GM18873 (cell line): Measurements from ENCODE around the gene RNF213.
"Not testable (repeated sequence)": the region's sequence is repeated elsewhere in the genome, so short reads cannot be mapped to it uniquely, and the experiment has no call there.

Source experiments
- ATAC-seq: cut with Tn5 transposase; IDR thresholded peaks from one replicate; pipeline ENCODE4 v1.9.1; 2021; ENCODE audit warnings: mild to moderate bottlenecking, moderate library complexity, moderate number of reproducible peaks; ENCODE audit not compliant: unreplicated experiment, low FRiP score

Gene RNF213

DNA sequence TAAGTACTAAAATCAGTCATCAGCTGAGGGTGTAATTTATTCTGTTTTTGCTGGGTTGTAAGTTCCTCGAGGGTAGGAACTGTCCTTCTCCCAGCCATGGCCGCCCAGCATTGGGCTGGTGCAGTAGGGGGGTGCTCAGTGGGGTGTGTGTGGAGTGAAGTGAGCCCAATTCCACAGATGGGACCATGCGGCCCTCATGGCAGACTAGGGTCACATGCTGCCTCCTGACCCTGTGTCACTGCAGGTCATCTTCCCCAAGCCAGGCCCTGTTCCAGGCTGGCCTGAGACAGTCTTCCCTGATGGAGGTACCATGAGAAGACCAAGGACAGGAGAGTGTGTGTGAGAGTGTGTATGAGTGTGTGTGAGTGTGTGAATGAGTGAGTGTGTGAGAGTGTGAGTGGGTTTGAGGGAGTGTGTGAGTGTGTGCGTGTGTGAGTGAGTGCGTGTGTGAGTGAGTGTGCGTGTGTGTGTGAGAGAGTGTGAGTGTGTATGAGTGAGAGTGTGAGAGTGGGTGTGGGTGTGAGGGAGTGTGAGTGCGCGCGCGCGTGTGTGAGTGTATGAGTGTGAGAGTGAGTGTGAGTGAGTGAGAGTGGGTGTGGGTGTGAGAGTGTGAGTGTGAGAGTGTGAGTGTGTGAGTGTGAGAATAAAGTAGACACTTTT is 36.7 kb upstream of the RNF213 start:
- ATAC-seq = no peak

DNA sequence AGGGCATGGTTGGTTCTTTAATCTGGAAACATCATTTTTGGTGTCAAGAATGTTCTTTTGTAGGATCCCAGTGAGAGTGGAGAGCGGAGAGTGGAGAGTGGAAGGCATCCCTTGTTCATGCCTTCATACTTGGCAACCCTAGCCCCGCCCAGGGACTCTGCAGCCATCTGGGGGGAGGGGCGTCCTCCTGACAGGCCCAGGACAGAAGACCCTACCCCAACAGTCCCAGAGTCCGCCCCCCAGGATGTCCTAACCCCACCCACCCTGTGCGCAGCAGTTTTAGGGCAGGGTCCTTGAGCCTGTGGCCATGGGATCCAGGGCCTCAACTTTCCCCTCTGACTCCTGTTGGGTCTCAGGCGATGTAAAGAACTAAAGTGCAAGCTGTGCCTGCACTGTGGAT is 36.0 kb upstream of the RNF213 start:
- ATAC-seq = no peak

DNA sequence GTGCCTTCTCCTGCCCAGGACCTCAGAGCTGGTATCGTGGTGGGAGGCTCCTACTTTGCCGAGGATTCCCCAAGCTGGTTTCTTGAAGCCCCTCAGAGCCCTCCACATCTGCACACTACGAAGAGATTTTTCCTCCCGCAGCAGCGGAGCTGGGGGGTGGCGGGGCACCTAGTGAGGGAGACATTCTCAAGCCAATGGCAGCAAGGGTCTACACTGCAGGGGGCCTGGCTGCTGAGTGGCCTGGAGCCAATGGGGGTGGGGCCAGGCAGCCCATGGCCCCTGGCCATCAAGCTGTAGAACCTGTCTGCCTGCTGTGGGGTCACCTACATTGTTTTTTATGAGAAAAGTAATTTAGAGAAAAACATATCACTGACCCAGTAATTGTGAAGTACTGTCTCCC is 35.4 kb upstream of the RNF213 start:
- no peak for ATAC-seq

GRCh38 chr17:80227156-80227555 is 33.5 kb upstream of the RNF213 start:
- ATAC-seq = no peak

DNA sequence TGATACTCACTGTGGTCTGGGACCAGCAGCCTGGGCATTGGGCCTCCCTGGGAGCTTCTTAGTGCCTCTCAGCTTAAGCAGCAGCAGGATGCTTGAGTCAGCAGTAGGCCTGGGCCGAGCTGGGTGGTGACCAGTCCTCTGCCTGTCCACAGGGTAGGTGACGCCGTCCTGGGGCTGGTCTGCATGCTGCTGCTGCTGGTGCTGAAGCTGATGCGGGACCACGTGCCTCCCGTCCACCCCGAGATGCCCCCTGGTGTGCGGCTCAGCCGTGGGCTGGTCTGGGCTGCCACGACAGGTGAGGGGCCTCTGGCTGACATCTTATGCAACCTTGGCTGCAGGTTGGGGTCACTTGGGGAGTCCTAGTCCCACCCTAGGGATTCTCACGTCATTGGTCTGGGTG is 33.0 kb upstream of the RNF213 start:
- no peak for ATAC-seq

GRCh38 chr17:80228477-80228876 is 32.2 kb upstream of the RNF213 start:
- ATAC-seq = no peak

- ATAC-seq = no peak
These were observed 31.6 kb upstream of the RNF213 start for GRCh38 chr17:80229011-80229410.

- no peak for ATAC-seq
These were observed 28.2 kb upstream of the RNF213 start for GRCh38 chr17:80232438-80232837.

GRCh38 chr17:80233202-80233601 is 27.4 kb upstream of the RNF213 start:
- ATAC-seq = no peak

DNA sequence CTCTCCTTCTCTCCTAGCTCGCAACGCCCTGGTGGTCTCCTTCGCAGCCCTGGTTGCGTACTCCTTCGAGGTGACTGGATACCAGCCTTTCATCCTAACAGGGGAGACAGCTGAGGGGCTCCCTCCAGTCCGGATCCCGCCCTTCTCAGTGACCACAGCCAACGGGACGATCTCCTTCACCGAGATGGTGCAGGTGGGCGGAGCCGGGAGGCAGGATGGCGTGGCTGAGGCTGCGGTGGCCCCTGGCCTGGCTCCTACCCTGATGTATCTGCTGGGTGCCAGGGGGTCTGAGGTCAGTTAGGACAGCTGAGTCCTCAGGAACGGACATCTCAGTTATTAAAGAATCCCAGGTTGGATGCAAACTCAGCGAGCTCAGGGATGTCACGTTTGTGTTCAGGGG is 23.7 kb upstream of the RNF213 start:
- ATAC-seq = no peak

DNA sequence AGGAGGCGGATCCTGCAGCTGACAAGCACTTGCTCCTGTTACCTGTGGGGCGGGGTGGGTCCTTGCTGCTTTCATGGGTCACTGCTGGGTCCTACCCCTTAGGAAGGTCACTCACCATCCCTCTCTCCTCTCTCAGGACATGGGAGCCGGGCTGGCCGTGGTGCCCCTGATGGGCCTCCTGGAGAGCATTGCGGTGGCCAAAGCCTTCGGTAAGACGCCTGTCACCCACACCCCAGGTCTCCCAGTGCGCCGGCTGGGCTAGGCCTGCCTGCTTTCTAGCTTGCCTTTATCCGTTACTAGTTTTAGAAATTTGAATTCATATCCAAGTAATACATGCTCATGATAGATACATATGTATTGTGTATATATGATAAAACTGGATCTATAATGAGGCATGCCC is 23.3 kb upstream of the RNF213 start:
- ATAC-seq = no peak

- ATAC-seq = no peak
These were observed 18.1 kb upstream of the RNF213 start for GRCh38 chr17:80242505-80242904.

- ATAC-seq = no peak
These were observed 16.9 kb upstream of the RNF213 start for GRCh38 chr17:80243526-80244433.

DNA sequence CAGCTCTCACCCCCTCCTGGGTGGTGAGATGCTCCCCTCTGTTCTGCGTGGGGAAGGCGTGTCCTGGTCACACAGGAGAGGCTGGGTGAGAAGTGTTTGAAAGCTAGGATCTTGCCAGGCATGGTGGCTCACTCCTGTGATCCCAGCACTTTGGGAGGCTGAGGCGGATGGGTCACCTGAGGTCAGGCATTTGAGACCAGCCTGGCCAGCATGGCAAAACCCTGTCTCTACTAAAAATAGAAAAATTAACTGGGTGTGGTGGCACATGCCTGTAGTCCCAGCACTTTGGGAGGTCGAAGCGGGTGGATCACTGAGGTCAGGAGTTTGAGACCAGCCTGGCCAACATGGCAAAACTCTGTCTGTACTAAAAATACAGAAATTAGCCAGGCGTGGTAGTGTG is 16.2 kb upstream of the RNF213 start:
- ATAC-seq = not testable (repeated sequence)

- ATAC-seq = no peak
These were observed 15.7 kb upstream of the RNF213 start for GRCh38 chr17:80244871-80245509.

DNA sequence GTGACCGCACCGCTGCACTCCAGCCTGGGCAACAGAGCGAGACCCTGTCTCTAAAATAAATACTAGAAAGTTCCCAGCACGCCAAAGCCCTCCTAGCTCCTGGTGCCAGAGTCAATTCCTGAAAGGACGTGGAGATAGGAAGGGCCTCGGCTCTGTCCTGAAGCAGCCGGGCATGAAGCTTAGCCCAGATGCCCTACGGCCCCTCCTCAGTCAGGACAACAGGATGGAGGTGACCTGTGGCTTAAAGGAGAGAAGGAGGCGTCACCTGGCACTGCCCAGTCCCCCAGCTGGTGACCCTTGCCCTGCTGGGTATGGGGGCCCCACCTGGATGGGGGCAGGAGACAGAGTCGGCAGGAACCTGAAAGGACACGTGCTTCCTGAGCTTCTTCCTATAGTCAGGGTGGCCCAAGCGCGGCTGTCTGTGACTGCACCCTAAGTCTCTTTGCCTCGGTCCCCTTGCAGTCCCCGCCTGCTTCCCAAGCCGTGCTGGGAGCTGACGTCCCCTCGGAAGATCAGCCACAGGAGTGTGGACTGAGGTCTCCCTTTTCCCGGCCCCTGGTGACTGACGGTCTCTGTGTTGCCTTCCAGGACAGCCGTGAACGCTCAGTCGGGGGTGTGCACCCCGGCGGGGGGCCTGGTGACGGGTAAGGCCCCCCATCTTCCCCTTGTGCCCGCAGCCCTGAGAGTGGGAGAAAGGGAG is 14.9 kb upstream of the RNF213 start:
- ATAC-seq = no peak

DNA sequence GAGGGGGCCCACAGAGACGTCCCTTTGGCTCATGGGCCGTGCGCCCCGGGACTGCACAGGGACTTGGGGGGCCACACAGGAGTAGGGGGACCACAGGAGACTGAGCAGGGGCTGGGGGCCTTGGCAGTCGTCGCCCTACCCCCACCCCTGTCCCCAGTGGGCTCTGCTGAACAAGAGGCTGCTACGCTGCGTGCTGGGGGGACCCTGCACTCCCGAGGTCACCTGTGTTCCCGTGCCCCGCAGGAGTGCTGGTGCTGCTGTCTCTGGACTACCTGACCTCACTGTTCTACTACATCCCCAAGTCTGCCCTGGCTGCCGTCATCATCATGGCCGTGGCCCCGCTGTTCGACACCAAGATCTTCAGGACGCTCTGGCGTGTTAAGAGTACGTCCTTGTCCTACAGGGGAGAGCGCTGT is 14.4 kb upstream of the RNF213 start:
- no peak for ATAC-seq

DNA sequence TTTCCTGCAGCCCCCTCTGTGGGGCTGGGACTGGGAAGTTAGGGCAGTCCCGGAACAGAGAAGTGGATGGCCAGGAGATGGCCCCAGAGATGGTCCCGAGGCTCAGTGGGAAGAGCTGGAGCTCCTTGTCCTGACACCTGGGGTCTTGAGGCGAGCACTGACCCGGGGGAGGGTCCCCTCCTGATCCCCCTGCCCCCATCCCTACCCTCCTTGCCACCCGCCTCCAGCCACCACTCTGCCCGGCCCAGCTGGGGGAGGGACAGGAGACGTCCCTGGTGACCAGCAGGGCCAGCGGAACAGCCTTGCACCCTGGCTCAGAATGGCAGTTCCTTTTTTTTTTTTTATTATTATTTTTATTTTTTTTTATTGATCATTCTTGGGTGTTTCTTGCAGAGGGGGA is 13.9 kb upstream of the RNF213 start:
- no peak for ATAC-seq

GRCh38 chr17:80247561-80247960 is 13.1 kb upstream of the RNF213 start:
- ATAC-seq = no peak

GRCh38 chr17:80248001-80248893 is 12.4 kb upstream of the RNF213 start:
- no peak for ATAC-seq
